Neural cell (in vitro differentiated cells): ENCODE results near the gene PBXIP1. TPM values are rescaled to one million over a fixed set of nuclear protein-coding genes. Genes with fewer than 3 reads are reported as not detected.

Source experiments
- H2AFZ ChIP-seq: fragments of 200-600, 300-800 bp; sonication (generic), shearing (Covaris generic); 2 replicates; pipeline ENCODE4 v1.6.0; 2014; ENCODE audit warnings: low read depth, mild to moderate bottlenecking, antibody characterized with exemption, low read length, moderate library complexity
- H3F3A ChIP-seq: fragments of 200-600 bp; shearing (Covaris generic); 2 replicates; pipeline ENCODE4 v1.6.1; 2016; ENCODE audit warnings: mild to moderate bottlenecking, moderate library complexity, mixed read lengths, antibody characterized with exemption, low read length; ENCODE audit not compliant: insufficient read depth, poor library complexity, severe bottlenecking
- H3K27ac ChIP-seq: fragments of 200-600, 300-800 bp; sonication (generic), shearing (Covaris generic); 2 replicates; pipeline ENCODE4 v1.5.1; 2014; ENCODE audit warnings: mild to moderate bottlenecking, low read length, moderate library complexity
- H3K27me3 ChIP-seq: fragments of 300-800, 200-600 bp; sonication (generic), shearing (Covaris generic); 2 replicates; pipeline ENCODE4 v1.6.0; 2014; ENCODE audit warnings: mild to moderate bottlenecking, low read depth, low read length, moderate library complexity; ENCODE audit not compliant: insufficient read depth
- H3K36me3 ChIP-seq: fragments of 300-800, 200-600 bp; sonication (generic), shearing (Covaris generic); 2 replicates; pipeline ENCODE4 v1.5.1; 2014; ENCODE audit warnings: mild to moderate bottlenecking, antibody characterized with exemption, low read length, moderate library complexity; ENCODE audit not compliant: insufficient read depth
- H3K4me2 ChIP-seq: fragments of 300-800, 200-600 bp; sonication (generic), shearing (Covaris generic); 2 replicates; pipeline ENCODE4 v1.6.0; 2014; ENCODE audit warnings: mild to moderate bottlenecking, low read length
- H3K4me3 ChIP-seq: fragments of 300-800, 200-600 bp; sonication (generic), shearing (Covaris generic); 2 replicates; pipeline ENCODE4 v1.5.1; 2014; ENCODE audit warnings: mild to moderate bottlenecking, low read length, moderate library complexity
- H3K79me2 ChIP-seq: fragments of 200-600 bp; shearing (Covaris generic); replicated peaks from 2 replicates; pipeline ENCODE4 v1.6.0; 2014; ENCODE audit warnings: mild to moderate bottlenecking, low read length, moderate library complexity; ENCODE audit not compliant: insufficient read depth
- H3K9ac ChIP-seq: fragments of 300-800, 200-600 bp; sonication (generic), shearing (Covaris generic); 2 replicates; pipeline ENCODE4 v1.6.1; 2016; ENCODE audit warnings: mild to moderate bottlenecking, low read length, mixed read lengths
- H3K9me2 ChIP-seq: fragments of 200-600 bp; shearing (Covaris generic); 2 replicates; pipeline ENCODE4 v1.6.1; 2016; ENCODE audit warnings: mild to moderate bottlenecking, low read length, mixed read lengths; ENCODE audit not compliant: insufficient read depth
- H3K9me3 ChIP-seq: fragments of 200-600, 300-800 bp; sonication (generic), shearing (Covaris generic); 2 replicates; pipeline ENCODE4 v1.6.1; 2016; ENCODE audit warnings: mild to moderate bottlenecking, mixed run types, low read length, moderate library complexity, mixed read lengths
- H4K20me1 ChIP-seq: fragments of 200-600 bp; shearing (Covaris generic); 2 replicates; pipeline ENCODE4 v1.6.1; 2016; ENCODE audit warnings: mild to moderate bottlenecking, mixed run types; ENCODE audit not compliant: insufficient read depth
- EP300 ChIP-seq: fragments of 450-650 bp; conservative IDR thresholded peaks from 2 replicates; pipeline ENCODE4 v1.6.1; 2014; ENCODE audit warnings: antibody characterized with exemption, mild to moderate bottlenecking, moderate library complexity; ENCODE audit not compliant: poor library complexity, severe bottlenecking
- EZH2 ChIP-seq: fragments of 200-600, 300-800 bp; shearing (Covaris generic), sonication (generic); IDR thresholded peaks from 2 replicates; pipeline ENCODE4 v1.6.1; 2014; ENCODE audit warnings: antibody characterized with exemption, low read length, borderline replicate concordance, mild to moderate bottlenecking; ENCODE audit not compliant: insufficient read depth, poor library complexity, severe bottlenecking
- MXI1 ChIP-seq: fragments of 450-650 bp; conservative IDR thresholded peaks from 2 replicates; pipeline ENCODE4 v1.6.1; 2014; ENCODE audit warnings: antibody characterized with exemption, mild to moderate bottlenecking; ENCODE audit not compliant: poor library complexity, severe bottlenecking
- POLR2AphosphoS5 ChIP-seq: IDR thresholded peaks from 2 replicates; pipeline ENCODE4 v1.6.1; 2012
- RAD21 ChIP-seq: fragments of 450-650 bp; conservative IDR thresholded peaks from 2 replicates; pipeline ENCODE4 v1.6.1; 2014; ENCODE audit warnings: antibody characterized with exemption, mild to moderate bottlenecking, moderate library complexity
- REST ChIP-seq: IDR thresholded peaks from 2 replicates; pipeline ENCODE4 v1.6.1; 2012; ENCODE audit warnings: borderline replicate concordance
- SMC3 ChIP-seq: fragments of 450-650 bp; conservative IDR thresholded peaks from 2 replicates; pipeline ENCODE4 v1.6.1; 2014; ENCODE audit warnings: antibody characterized with exemption, mild to moderate bottlenecking, moderate library complexity; ENCODE audit not compliant: poor library complexity
- TAF1 ChIP-seq: IDR thresholded peaks from 2 replicates; pipeline ENCODE4 v1.6.1; 2012; ENCODE audit warnings: low read depth
- polyA plus RNA-seq: library from polyadenylated mRNA; depleted of rRNA; stranded (reverse); fragments of >200 nt; gene quantifications from 2 replicates; pipeline ENCODE4 v1.2.3, GENCODE V29; 2014
- TF ChIP-seq, protein P1 (sequence below): fragments of 450-650 bp; IDR thresholded peaks from 2 replicates; pipeline ENCODE4 v1.5.1; 2014; ENCODE audit warnings: antibody characterized with exemption, mild to moderate bottlenecking, moderate library complexity; ENCODE audit not compliant: poor library complexity, severe bottlenecking

Gene PBXIP1
- polyA plus RNA-seq, 1 donor from 2014 or later: 5.4 TPM

- Histone ChIP-seq H3K27me3 (no peaks in the 10 kb centered on the region), H3F3A (peaks cover 8% of the 10 kb centered on the region), H4K20me1 (no peaks in the 10 kb centered on the region), H3K9me3 (no peaks in the 10 kb centered on the region), H3K27ac (no peak overlapping the region), H3K4me2 (no peak overlapping the region), H3K4me3 (no peak overlapping the region), H3K9me2 (no peaks in the 10 kb centered on the region), H3K36me3 (no peaks in the 10 kb centered on the region), H2AFZ (no peak overlapping the region), H3K79me2 (peaks cover 13% of the 10 kb centered on the region), H3K9ac (no peak overlapping the region)
- TF ChIP-seq EZH2 (no peak), POLR2AphosphoS5 (no peak)
Measured at GRCh38 chr1:154951901-154952657, 3.8 kb downstream of the PBXIP1 start.

- no peaks in the 10 kb centered on the region for H3K36me3 ChIP-seq
Measured at GRCh38 chr1:154948079-154948478, 7.8 kb downstream of the PBXIP1 start.

GRCh38 chr1:154945962-154946850 is 9.7 kb downstream of the PBXIP1 start:
- Histone ChIP-seq H3K36me3 (no peaks in the 10 kb centered on the region), H3K27ac (no peak overlapping the region), H3F3A (no peaks in the 10 kb centered on the region), H3K9me3 (no peaks in the 10 kb centered on the region), H3K4me3 (no peak overlapping the region), H2AFZ (no peak overlapping the region), H3K27me3 (no peaks in the 10 kb centered on the region), H3K4me2 (no peak overlapping the region), H3K9me2 (no peaks in the 10 kb centered on the region), H3K9ac (no peak overlapping the region), H3K79me2 (no peaks in the 10 kb centered on the region), H4K20me1 (no peaks in the 10 kb centered on the region)
- TF ChIP-seq POLR2AphosphoS5: no peak
- TF ChIP-seq, protein P1, sequence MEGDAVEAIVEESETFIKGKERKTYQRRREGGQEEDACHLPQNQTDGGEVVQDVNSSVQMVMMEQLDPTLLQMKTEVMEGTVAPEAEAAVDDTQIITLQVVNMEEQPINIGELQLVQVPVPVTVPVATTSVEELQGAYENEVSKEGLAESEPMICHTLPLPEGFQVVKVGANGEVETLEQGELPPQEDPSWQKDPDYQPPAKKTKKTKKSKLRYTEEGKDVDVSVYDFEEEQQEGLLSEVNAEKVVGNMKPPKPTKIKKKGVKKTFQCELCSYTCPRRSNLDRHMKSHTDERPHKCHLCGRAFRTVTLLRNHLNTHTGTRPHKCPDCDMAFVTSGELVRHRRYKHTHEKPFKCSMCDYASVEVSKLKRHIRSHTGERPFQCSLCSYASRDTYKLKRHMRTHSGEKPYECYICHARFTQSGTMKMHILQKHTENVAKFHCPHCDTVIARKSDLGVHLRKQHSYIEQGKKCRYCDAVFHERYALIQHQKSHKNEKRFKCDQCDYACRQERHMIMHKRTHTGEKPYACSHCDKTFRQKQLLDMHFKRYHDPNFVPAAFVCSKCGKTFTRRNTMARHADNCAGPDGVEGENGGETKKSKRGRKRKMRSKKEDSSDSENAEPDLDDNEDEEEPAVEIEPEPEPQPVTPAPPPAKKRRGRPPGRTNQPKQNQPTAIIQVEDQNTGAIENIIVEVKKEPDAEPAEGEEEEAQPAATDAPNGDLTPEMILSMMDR: no peak
- no peak for TF ChIP-seq MXI1
- no peak for TF ChIP-seq RAD21
- no peak for TF ChIP-seq SMC3
- no peak for TF ChIP-seq EZH2
- no peak for TF ChIP-seq TAF1
- no peak for TF ChIP-seq REST
- TF ChIP-seq EP300: no peak

More at GRCh38 chr1:154948079-154948478, 7.8 kb downstream of the PBXIP1 start:
- Histone ChIP-seq H3K4me3 (no peak overlapping the region), H3F3A (no peaks in the 10 kb centered on the region), H3K27ac (no peak overlapping the region), H3K9me2 (no peaks in the 10 kb centered on the region), H3K9ac (no peak overlapping the region), H3K27me3 (no peaks in the 10 kb centered on the region), H3K9me3 (no peaks in the 10 kb centered on the region), H4K20me1 (no peaks in the 10 kb centered on the region), H3K4me2 (no peak overlapping the region), H3K79me2 (peaks cover 5% of the 10 kb centered on the region), H2AFZ (no peak overlapping the region)
- no peak for TF ChIP-seq SMC3
- TF ChIP-seq, protein P1: no peak
